Lower lobe of right lung (tissue), 2 donors: ENCODE data around the gene ST8SIA3. TPM values are rescaled to one million over a fixed set of nuclear protein-coding genes. Genes with fewer than 3 reads are reported as not detected.
"Not testable (repeated sequence)": the region's sequence is repeated elsewhere in the genome, so short reads cannot be mapped to it uniquely, and the experiment has no call there.

Experiments used
- ATAC-seq, 2 donors: fragments of 200-7000 bp; cut with Tn5 transposase; one replicate each; pipeline ENCODE4 v1.9.1; 2020 to 2022; ENCODE audit warnings: mild to moderate bottlenecking in 2 of 2, moderate library complexity in 2 of 2
- DNase-seq: peaks from one replicate; pipeline ENCODE4 v3.0.0-alpha.2; 2020
- H3K27ac ChIP-seq: fragments of 200-600 bp; one replicate; pipeline ENCODE4 v1.8.0; 2022
- H3K27me3 ChIP-seq: fragments of 200-600 bp; one replicate; pipeline ENCODE4 v1.8.0; 2022; ENCODE audit warnings: low read depth
- H3K36me3 ChIP-seq: fragments of 200-600 bp; one replicate; pipeline ENCODE4 v1.8.0; 2022; ENCODE audit warnings: mild to moderate bottlenecking
- H3K4me1 ChIP-seq: fragments of 200-600 bp; one replicate; pipeline ENCODE4 v1.8.0; 2022
- H3K4me3 ChIP-seq: fragments of 200-600 bp; one replicate; pipeline ENCODE4 v1.8.0; 2022; ENCODE audit warnings: mild to moderate bottlenecking
- H3K9me3 ChIP-seq: fragments of 200-600 bp; one replicate; pipeline ENCODE4 v1.8.0; 2022
- CTCF ChIP-seq: fragments of 200-600 bp; IDR thresholded peaks from one replicate; pipeline ENCODE4 v1.8.0; 2022; ENCODE audit warnings: antibody characterized with exemption, mild to moderate bottlenecking
- intact Hi-C: fragments of 100-400 bp; cut with DNase I; formaldehyde crosslinking; loops from one replicate; pipeline ENCODE4 v1.11.0; 2022
- total RNA-seq: library from RNA; stranded (reverse); fragmentation: NEBNext Ultra II Directional; extraction: Animal tissue kit (Norgen Biotek cat#: 25700); gene quantifications from one replicate; pipeline ENCODE4 v1.2.1, GENCODE V29; 2021
- donor health status: DM: no; HTN: yes; CAD: no; lungs with severe emphysema.

The ST8SIA3 gene
- total RNA-seq, 1 donor from 2014 or later: not detected

DNA sequence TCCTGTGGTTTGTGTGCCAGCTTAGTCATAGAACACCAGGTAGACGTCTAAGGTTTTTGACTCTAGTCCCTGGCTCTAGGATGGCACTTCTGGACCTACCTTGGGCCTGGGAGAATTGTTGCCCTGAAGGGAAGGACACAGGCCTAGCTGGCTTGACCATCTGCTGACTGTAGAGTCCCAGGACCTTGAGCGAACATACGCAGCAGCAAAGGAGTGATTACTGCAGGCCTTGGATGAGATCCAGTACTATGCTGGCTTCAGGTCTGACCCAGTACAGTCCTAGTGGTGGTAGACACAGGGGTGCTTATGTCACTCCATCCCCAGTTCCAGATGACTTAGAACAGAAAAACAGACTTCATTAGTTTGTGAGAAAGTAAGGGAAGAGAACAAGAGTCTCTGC is 37.7 kb downstream of the ST8SIA3 start:
- intact Hi-C loops: no loop called here
- H3K36me3 ChIP-seq: no peaks in the 10 kb centered on the region
- no peak overlapping the region for H3K4me3 ChIP-seq
- TF ChIP-seq CTCF: no peak
- no peak overlapping the region for H3K27ac ChIP-seq
- DNase-seq (no peak), ATAC-seq (no peak)
- H3K27me3 ChIP-seq: no peaks in the 10 kb centered on the region
- H3K4me1 ChIP-seq: no peaks in the 10 kb centered on the region
- H3K9me3 ChIP-seq: no peaks in the 10 kb centered on the region

DNA sequence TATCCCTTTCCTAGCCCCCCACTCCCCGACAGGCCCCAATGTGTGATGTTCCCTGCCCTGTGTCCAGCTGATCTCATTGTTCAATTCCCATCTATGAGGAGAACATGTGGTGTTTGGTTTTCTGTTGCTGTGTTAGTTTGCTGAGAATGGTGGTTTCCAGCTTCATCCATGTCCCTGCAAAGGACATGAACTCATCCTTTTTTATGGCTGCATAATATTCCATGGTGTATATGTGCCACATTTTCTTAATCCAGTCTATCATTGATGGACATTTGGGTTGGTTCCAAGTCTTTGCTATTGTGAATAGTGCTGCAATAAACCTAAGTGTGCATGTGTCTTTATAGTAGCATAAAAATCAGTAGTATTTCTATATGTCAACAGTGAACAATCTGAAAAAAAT is 42.4 kb downstream of the ST8SIA3 start:
- ATAC-seq, DNase-seq, intact Hi-C loops, H3K27me3 ChIP-seq, H3K27ac ChIP-seq, H3K36me3 ChIP-seq, H3K4me1 ChIP-seq, H3K9me3 ChIP-seq, H3K4me3 ChIP-seq: not testable (repeated sequence)

GRCh38 chr18:57396831-57397230 is 44.5 kb downstream of the ST8SIA3 start:
- H3K9me3 ChIP-seq, DNase-seq, ATAC-seq, H3K27me3 ChIP-seq, H3K4me3 ChIP-seq, H3K27ac ChIP-seq, intact Hi-C loops, H3K4me1 ChIP-seq, H3K36me3 ChIP-seq: not testable (repeated sequence)

GRCh38 chr18:57397440-57398132 is 45.2 kb downstream of the ST8SIA3 start:
- no peak overlapping the region for H3K27ac ChIP-seq
- no peaks in the 10 kb centered on the region for H3K36me3 ChIP-seq
- no peaks in the 10 kb centered on the region for H3K9me3 ChIP-seq
- ATAC-seq (no peak), DNase-seq (no peak)
- intact Hi-C loops: no loop called here
- TF ChIP-seq CTCF: no peak
- no peak overlapping the region for H3K4me3 ChIP-seq
- H3K27me3 ChIP-seq: no peaks in the 10 kb centered on the region
- H3K4me1 ChIP-seq: no peaks in the 10 kb centered on the region

DNA sequence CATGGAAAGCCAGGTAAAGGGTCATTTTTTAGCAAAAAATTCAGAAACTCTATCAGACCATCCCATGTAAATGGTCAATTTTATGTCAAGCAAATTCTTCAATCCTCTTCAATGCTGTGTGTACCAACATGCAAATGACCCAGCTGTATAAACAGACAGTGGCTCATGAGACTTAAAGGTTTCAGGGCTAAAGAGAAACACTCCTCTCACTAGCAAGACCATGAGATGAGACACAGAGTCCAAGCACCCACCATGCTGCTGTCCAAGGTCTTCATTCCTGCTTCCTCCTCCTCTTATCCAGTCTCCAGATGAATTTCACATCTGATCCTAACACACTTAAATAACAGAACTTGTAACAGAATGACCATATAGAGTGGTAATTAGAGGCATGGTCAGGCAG is 52.0 kb downstream of the ST8SIA3 start:
- H3K27me3 ChIP-seq: no peaks in the 10 kb centered on the region
- no peak for TF ChIP-seq CTCF
- H3K36me3 ChIP-seq: no peaks in the 10 kb centered on the region
- H3K9me3 ChIP-seq: no peaks in the 10 kb centered on the region
- no peak for ATAC-seq
- no peak overlapping the region for H3K27ac ChIP-seq
- H3K4me3 ChIP-seq: no peak overlapping the region
- intact Hi-C loops: no loop called here
- H3K4me1 ChIP-seq: no peaks in the 10 kb centered on the region
- no peak for DNase-seq

GRCh38 chr18:57409650-57410049 is 57.3 kb downstream of the ST8SIA3 start:
- Histone ChIP-seq H3K27ac (no peak overlapping the region), H3K36me3 (no peaks in the 10 kb centered on the region), H3K4me1 (no peaks in the 10 kb centered on the region), H3K27me3 (peaks cover 6% of the 10 kb centered on the region), H3K9me3 (no peaks in the 10 kb centered on the region), H3K4me3 (no peak overlapping the region)
- intact Hi-C loops: no loop called here
- ATAC-seq (no peak), DNase-seq (no peak)
- no peak for TF ChIP-seq CTCF

DNA sequence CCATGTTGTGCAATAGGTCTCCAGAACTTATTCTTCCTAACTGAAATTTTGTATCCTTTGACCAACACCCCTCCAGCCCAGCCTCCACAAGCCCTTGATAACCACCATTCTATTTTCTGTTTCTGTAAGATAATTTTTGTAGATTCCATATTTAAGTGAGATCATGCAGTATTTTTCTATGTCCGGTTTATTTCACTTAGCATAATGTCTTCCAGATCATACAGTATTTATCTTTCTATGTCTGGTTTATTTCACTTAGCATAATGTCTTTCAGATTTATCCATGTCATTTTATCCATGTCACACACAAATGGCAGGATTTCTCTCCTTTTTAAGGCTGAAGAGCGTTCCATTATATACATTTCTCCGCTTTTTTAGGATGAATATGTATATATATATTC is 58.4 kb downstream of the ST8SIA3 start:
- no peaks in the 10 kb centered on the region for H3K9me3 ChIP-seq
- intact Hi-C loops: no loop called here
- H3K36me3 ChIP-seq: no peaks in the 10 kb centered on the region
- no peaks in the 10 kb centered on the region for H3K4me1 ChIP-seq
- TF ChIP-seq CTCF: no peak
- no peak overlapping the region for H3K27ac ChIP-seq
- ATAC-seq: no peak
- H3K27me3 ChIP-seq: peaks cover 6% of the 10 kb centered on the region
- no peak for DNase-seq
- H3K4me3 ChIP-seq: no peak overlapping the region
